ENCODE data around the gene ZNF444.

ZNF444 gene

DNA sequence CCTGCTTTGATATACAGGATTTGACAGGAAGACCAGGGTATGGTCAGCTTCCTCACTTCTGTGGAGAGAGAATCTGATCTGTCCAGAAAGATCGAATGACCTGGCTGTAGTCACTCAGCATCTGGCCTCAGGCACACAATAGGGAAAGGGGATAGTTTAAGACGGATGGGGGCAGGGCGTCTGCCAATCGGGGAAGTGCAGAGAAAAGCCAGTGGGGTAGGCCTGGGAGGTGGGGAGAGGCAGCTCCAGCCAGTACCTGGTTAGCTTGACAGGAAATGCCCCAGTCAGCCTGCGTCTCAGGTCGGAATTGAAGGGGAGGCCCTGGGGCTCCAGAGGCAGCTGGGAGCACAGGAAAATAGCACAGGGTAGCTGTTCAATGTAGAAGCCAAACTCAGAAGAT, 12.4 kb downstream of the ZNF444 start:
- peaks cover 19% of the 10 kb centered on the region; the same call in 1 of the 2 replicates for H3K79me2 ChIP-seq (ENCODE audit: insufficient read depth, low read length)
- no peaks in the 10 kb centered on the region for H3F3A ChIP-seq (ENCODE audit: low read depth)
- H3K9ac ChIP-seq (ENCODE audit: low read depth, low read length, poor library complexity, severe bottlenecking): no peak overlapping the region
- H4K20me1 ChIP-seq (ENCODE audit: insufficient read depth, low read length, poor library complexity, severe bottlenecking): peaks cover 23% of the 10 kb centered on the region
- H3K36me3 ChIP-seq (ENCODE audit: insufficient read depth, low read length): peaks cover 35% of the 10 kb centered on the region; the same call in 1 of the 2 replicates
- H3K27me3 ChIP-seq (ENCODE audit: insufficient read depth, low read length, poor library complexity, severe bottlenecking): no peaks in the 10 kb centered on the region
- no peaks in the 10 kb centered on the region for H3K4me1 ChIP-seq (ENCODE audit: insufficient read depth, low read length, poor library complexity, severe bottlenecking)
- no peaks in the 10 kb centered on the region for H3K9me2 ChIP-seq (replicated peaks; ENCODE audit: low read depth, low read length)
- no peak overlapping the region for H2AFZ ChIP-seq (ENCODE audit: low read length)
- H3K4me2 ChIP-seq (ENCODE audit: low read depth, low read length, poor library complexity, severe bottlenecking): no peak overlapping the region
- no peak overlapping the region for H3K4me3 ChIP-seq (ENCODE audit: low read length, poor library complexity, severe bottlenecking)
- no peaks in the 10 kb centered on the region for H3K9me3 ChIP-seq (ENCODE audit: insufficient read depth, low read depth, low read length)
- TF ChIP-seq, protein P1, sequence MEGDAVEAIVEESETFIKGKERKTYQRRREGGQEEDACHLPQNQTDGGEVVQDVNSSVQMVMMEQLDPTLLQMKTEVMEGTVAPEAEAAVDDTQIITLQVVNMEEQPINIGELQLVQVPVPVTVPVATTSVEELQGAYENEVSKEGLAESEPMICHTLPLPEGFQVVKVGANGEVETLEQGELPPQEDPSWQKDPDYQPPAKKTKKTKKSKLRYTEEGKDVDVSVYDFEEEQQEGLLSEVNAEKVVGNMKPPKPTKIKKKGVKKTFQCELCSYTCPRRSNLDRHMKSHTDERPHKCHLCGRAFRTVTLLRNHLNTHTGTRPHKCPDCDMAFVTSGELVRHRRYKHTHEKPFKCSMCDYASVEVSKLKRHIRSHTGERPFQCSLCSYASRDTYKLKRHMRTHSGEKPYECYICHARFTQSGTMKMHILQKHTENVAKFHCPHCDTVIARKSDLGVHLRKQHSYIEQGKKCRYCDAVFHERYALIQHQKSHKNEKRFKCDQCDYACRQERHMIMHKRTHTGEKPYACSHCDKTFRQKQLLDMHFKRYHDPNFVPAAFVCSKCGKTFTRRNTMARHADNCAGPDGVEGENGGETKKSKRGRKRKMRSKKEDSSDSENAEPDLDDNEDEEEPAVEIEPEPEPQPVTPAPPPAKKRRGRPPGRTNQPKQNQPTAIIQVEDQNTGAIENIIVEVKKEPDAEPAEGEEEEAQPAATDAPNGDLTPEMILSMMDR (conservative IDR thresholded peaks at IDR 0.05; ENCODE audit: low read length): no peak
- TF ChIP-seq EZH2phosphoT487 (IDR thresholded peaks at IDR 0.05; ENCODE audit: borderline replicate concordance): no peak

DNA sequence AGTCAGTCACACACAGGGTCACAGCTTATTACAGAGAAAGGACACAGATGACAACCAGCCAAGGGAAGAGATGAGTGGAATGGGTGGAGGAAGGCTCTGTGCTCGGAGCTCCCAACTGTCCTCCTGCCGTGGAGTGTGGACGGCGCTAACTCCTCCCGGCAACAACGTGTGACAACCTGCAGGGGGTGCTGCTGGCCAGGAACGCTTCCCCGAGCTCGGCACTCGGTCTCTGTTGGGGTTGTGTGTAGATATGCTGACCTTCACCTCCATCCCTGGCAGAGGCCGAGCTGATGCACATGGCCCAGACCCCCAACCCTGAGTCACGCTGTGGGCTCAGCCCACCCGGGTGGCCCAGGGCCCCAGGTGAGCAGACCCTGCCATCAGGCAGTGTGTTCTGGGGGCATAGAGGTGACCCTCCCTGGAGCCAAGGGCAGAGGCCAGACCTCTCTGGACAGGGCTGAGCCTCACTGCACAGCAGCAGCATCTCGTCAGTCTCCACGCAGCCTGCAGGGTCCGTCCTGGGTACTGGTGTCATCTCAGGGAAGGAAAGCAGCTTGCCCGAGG, 14.1 kb downstream of the ZNF444 start:
- H3K27me3 ChIP-seq (ENCODE audit: insufficient read depth, low read length, poor library complexity, severe bottlenecking): no peaks in the 10 kb centered on the region
- no peaks in the 10 kb centered on the region for H3K9me3 ChIP-seq (ENCODE audit: insufficient read depth, low read depth, low read length)
- H3K36me3 ChIP-seq (ENCODE audit: insufficient read depth, low read length): peaks cover 45% of the 10 kb centered on the region; the same call in 1 of the 2 replicates
- no peak overlapping the region for H2AFZ ChIP-seq (ENCODE audit: low read length)
- H3K9me2 ChIP-seq (replicated peaks; ENCODE audit: low read depth, low read length): no peaks in the 10 kb centered on the region
- H3K9ac ChIP-seq (ENCODE audit: low read depth, low read length, poor library complexity, severe bottlenecking): no peak overlapping the region
- no peaks in the 10 kb centered on the region for H3F3A ChIP-seq (ENCODE audit: low read depth)
- TF ChIP-seq, protein P1 (conservative IDR thresholded peaks at IDR 0.05; ENCODE audit: low read length): peak; percentile 61
- TF ChIP-seq EZH2phosphoT487 (IDR thresholded peaks at IDR 0.05; ENCODE audit: borderline replicate concordance): no peak
- H3K4me3 ChIP-seq (ENCODE audit: low read length, poor library complexity, severe bottlenecking): no peak overlapping the region
- H3K4me1 ChIP-seq (ENCODE audit: insufficient read depth, low read length, poor library complexity, severe bottlenecking): no peaks in the 10 kb centered on the region
- peaks cover 18% of the 10 kb centered on the region for H4K20me1 ChIP-seq (ENCODE audit: insufficient read depth, low read length, poor library complexity, severe bottlenecking)
- H3K79me2 ChIP-seq (ENCODE audit: insufficient read depth, low read length): peaks cover 12% of the 10 kb centered on the region; the same call in 1 of the 2 replicates
- H3K4me2 ChIP-seq (ENCODE audit: low read depth, low read length, poor library complexity, severe bottlenecking): no peak overlapping the region

DNA sequence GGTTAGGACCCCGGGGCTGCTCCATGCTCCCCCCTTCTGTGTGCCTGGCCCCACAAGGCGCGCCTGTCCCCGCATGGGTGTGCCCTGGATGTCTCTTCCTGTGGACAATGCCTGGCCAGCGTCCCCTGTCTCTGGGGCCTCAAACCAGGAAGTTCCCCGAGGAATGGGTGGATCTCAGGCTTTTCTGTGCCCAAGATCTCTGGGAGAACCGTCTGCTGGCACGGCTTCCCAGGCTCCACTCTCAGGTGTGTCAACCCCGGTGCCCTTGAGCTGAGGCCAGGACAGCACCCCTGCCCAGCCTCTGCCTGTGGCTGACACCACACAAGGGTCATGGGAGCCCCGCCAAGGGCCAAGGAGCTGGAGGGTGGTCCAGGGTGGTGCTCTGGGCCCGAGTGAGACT, 15.7 kb downstream of the ZNF444 start:
- no peak overlapping the region for H2AFZ ChIP-seq (ENCODE audit: low read length)
- peaks cover 53% of the 10 kb centered on the region; the same call in 1 of the 2 replicates for H3K36me3 ChIP-seq (ENCODE audit: insufficient read depth, low read length)
- H3K79me2 ChIP-seq (ENCODE audit: insufficient read depth, low read length): 0 out of 2 replicates have a peak, but pooled peaks cover 5% of the 10 kb centered on the region
- TF ChIP-seq EZH2phosphoT487 (IDR thresholded peaks at IDR 0.05; ENCODE audit: borderline replicate concordance): no peak
- TF ChIP-seq, protein P1 (conservative IDR thresholded peaks at IDR 0.05; ENCODE audit: low read length): no peak
- no peak overlapping the region for H3K4me3 ChIP-seq (ENCODE audit: low read length, poor library complexity, severe bottlenecking)
- H3K9ac ChIP-seq (ENCODE audit: low read depth, low read length, poor library complexity, severe bottlenecking): no peak overlapping the region
- H3F3A ChIP-seq (ENCODE audit: low read depth): no peaks in the 10 kb centered on the region
- no peaks in the 10 kb centered on the region for H3K27me3 ChIP-seq (ENCODE audit: insufficient read depth, low read length, poor library complexity, severe bottlenecking)
- H3K4me1 ChIP-seq (ENCODE audit: insufficient read depth, low read length, poor library complexity, severe bottlenecking): peaks cover 1% of the 10 kb centered on the region
- H3K9me3 ChIP-seq (ENCODE audit: insufficient read depth, low read depth, low read length): no peaks in the 10 kb centered on the region
- peaks cover 13% of the 10 kb centered on the region for H4K20me1 ChIP-seq (ENCODE audit: insufficient read depth, low read length, poor library complexity, severe bottlenecking)
- no peak overlapping the region for H3K4me2 ChIP-seq (ENCODE audit: low read depth, low read length, poor library complexity, severe bottlenecking)
- H3K9me2 ChIP-seq (replicated peaks; ENCODE audit: low read depth, low read length): no peaks in the 10 kb centered on the region
